Measurements from ENCODE around the gene HASPIN.

The HASPIN gene

DNA sequence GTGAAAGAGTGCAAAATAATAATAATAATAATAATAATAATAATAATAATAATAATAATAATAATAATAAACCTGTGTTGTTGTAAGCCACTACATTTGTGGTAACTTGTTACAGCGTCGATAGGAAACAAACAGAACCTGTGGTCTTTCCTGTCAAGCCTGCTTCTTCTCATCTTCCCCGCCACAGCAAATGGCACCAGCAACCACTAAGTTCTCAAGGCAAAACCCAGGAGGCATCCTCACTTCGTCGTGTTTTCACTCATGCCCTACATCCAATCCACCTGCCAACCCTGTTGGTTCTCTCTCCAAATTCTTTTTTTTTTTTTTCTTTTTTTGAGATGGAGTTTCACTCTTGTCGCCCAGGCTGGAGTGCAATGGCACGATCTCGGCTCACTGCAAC lies 43.1 kb downstream of the HASPIN start:
- no peak overlapping the region for H3K4me3 Mint-ChIP-seq
- peaks cover 3% of the 10 kb centered on the region for H3K27me3 Mint-ChIP-seq (ENCODE audit: low read depth)
- no peaks in the 10 kb centered on the region for H3K36me3 Mint-ChIP-seq (ENCODE audit: low read depth)
- no peaks in the 10 kb centered on the region for H3K4me1 Mint-ChIP-seq
- TF ChIP-seq, protein P1, sequence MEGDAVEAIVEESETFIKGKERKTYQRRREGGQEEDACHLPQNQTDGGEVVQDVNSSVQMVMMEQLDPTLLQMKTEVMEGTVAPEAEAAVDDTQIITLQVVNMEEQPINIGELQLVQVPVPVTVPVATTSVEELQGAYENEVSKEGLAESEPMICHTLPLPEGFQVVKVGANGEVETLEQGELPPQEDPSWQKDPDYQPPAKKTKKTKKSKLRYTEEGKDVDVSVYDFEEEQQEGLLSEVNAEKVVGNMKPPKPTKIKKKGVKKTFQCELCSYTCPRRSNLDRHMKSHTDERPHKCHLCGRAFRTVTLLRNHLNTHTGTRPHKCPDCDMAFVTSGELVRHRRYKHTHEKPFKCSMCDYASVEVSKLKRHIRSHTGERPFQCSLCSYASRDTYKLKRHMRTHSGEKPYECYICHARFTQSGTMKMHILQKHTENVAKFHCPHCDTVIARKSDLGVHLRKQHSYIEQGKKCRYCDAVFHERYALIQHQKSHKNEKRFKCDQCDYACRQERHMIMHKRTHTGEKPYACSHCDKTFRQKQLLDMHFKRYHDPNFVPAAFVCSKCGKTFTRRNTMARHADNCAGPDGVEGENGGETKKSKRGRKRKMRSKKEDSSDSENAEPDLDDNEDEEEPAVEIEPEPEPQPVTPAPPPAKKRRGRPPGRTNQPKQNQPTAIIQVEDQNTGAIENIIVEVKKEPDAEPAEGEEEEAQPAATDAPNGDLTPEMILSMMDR (IDR thresholded peaks at IDR 0.05; ENCODE audit: unreplicated experiment in 3 of 3): no peak
- H3K27ac Mint-ChIP-seq: no peak overlapping the region
- peaks cover 10% of the 10 kb centered on the region for H3K9me3 Mint-ChIP-seq

DNA sequence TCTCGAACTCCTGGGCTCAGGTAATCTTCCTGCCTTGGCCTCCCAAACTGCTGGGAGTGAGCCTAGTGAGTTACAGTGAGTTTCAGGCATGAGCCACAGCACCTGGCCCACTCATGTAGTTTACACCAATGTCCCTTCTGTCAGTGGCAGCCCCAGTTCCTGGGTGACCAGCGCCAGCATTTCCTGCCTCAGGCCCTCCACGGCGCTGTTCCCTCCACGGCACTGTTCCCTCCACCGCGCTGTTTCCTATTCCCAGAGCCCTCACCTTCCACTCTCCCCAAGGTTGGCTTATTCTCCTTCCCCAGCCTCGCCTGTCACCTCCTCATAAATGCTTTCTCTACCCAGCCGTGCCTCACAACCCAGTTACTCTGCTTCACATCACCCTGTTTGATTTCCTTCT lies 44.6 kb downstream of the HASPIN start:
- TF ChIP-seq, protein P1 (IDR thresholded peaks at IDR 0.05; ENCODE audit: unreplicated experiment in 3 of 3): no peak
- H3K27ac Mint-ChIP-seq: no peak overlapping the region
- no peaks in the 10 kb centered on the region for H3K36me3 Mint-ChIP-seq (ENCODE audit: low read depth)
- no peaks in the 10 kb centered on the region for H3K4me1 Mint-ChIP-seq
- H3K27me3 Mint-ChIP-seq (ENCODE audit: low read depth): peaks cover 8% of the 10 kb centered on the region
- no peak overlapping the region for H3K4me3 Mint-ChIP-seq
- H3K9me3 Mint-ChIP-seq: peaks cover 10% of the 10 kb centered on the region

DNA sequence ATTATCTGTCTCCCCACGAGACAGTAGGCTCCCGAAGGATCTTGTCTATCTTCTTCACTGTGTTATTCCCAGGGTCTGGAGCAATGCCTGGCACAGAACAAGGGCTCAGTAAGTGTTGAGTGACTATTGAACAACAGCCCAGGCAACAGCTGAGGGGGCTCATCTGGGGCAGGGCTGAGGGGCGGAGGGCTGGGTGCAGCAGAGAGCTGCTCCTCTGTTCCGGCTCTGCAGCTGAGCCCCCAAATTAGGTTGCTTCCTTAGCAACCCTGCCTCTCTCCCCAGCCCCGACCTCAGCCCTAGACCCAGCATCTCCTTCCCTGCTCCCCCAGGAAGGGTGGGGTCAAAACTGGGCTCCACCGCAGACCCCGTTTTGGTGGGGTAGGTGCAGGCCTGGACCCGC lies 45.1 kb downstream of the HASPIN start:
- H3K4me3 Mint-ChIP-seq: no peak overlapping the region
- no peaks in the 10 kb centered on the region for H3K36me3 Mint-ChIP-seq (ENCODE audit: low read depth)
- H3K9me3 Mint-ChIP-seq: peaks cover 10% of the 10 kb centered on the region
- no peaks in the 10 kb centered on the region for H3K4me1 Mint-ChIP-seq
- no peak overlapping the region for H3K27ac Mint-ChIP-seq
- TF ChIP-seq, protein P1 (IDR thresholded peaks at IDR 0.05; ENCODE audit: unreplicated experiment in 3 of 3): no peak
- peaks cover 8% of the 10 kb centered on the region for H3K27me3 Mint-ChIP-seq (ENCODE audit: low read depth)

DNA sequence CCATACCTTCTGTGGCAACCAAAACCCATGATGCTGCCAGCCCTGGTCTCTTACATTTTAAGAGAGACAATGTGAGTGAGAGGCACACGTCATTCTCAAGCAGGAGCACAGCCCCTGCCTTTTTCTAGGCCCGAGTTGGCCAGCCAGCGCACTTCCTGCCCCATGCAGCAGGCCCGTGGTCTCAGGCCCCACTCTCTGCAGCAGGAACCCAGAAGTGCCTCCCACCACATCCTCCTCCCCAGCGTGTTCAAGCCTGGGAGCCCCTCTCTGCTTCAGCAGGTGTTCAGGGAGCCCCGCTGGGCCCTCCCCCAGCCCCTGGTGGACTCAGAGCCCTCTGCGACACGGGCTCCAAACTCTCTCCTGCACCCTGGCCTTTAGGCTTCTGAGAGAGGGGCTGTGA lies 46.8 kb downstream of the HASPIN start:
- Mint-ChIP-seq H3K36me3 (ENCODE audit: low read depth) (no peaks in the 10 kb centered on the region), H3K9me3 (peaks cover 10% of the 10 kb centered on the region), H3K4me1 (no peaks in the 10 kb centered on the region), H3K4me3 (no peak overlapping the region), H3K27ac (no peak overlapping the region), H3K27me3 (ENCODE audit: low read depth) (peaks cover 8% of the 10 kb centered on the region)
- TF ChIP-seq, protein P1 (IDR thresholded peaks at IDR 0.05; ENCODE audit: unreplicated experiment in 3 of 3): no peak

DNA sequence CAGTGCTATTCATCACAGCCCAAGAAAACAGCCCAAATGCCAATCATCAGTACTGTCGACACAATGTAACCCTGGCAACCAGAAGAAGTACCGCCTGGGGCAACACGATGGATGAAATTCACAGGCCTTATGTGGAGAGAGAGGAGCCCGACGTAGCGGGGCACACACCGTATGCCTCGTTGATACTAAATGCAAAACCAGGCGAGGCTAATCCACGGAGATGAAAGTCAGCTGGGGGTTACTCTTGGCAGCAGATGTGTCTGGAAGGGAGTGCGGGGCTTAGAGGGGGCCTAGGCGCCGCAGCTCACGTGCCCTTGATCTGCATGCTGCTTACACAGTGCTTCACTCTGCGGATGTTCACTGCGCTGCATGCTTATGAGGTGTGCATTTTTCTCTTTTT lies 47.4 kb downstream of the HASPIN start:
- H3K4me1 Mint-ChIP-seq: no peaks in the 10 kb centered on the region
- H3K9me3 Mint-ChIP-seq: peaks cover 10% of the 10 kb centered on the region
- H3K27me3 Mint-ChIP-seq (ENCODE audit: low read depth): peaks cover 8% of the 10 kb centered on the region
- TF ChIP-seq, protein P1 (IDR thresholded peaks at IDR 0.05; ENCODE audit: unreplicated experiment in 3 of 3): no peak
- no peaks in the 10 kb centered on the region for H3K36me3 Mint-ChIP-seq (ENCODE audit: low read depth)
- H3K27ac Mint-ChIP-seq: no peak overlapping the region
- no peak overlapping the region for H3K4me3 Mint-ChIP-seq

DNA sequence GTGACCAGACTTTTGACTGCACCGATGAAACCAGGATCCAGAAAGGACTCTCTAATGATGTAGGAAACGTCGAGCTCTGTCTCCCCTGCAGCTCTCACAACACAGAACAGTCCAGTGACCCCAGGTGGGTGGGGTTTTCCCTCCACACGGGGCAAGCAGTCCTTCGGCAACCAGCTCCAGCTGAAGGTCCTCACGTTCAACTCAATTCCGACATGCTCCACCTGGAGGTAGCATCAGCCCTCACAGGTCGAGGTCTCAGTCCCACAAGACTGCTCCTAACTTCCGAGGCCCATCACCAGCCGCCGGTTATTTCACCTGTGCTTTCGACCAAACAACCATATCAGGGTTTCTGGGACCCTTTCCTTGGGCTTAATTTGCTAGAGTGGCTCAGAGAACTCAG lies 49.1 kb downstream of the HASPIN start:
- H3K36me3 Mint-ChIP-seq (ENCODE audit: low read depth): no peaks in the 10 kb centered on the region

More for the DNA sequence above, 49.1 kb downstream of the HASPIN start:
- Mint-ChIP-seq H3K4me3 (no peak overlapping the region), H3K27me3 (ENCODE audit: low read depth) (peaks cover 8% of the 10 kb centered on the region), H3K9me3 (peaks cover 4% of the 10 kb centered on the region), H3K27ac (no peak overlapping the region), H3K4me1 (no peaks in the 10 kb centered on the region)
- TF ChIP-seq, protein P1 (IDR thresholded peaks at IDR 0.05; ENCODE audit: unreplicated experiment in 3 of 3): no peak

Data from nephron (organoid).